HG03565 (cell line): ENCODE measurements around the gene PRKAR1B.

Source experiments
- ATAC-seq: cut with Tn5 transposase; IDR thresholded peaks from one replicate; pipeline ENCODE4 v1.9.1; 2021; ENCODE audit warnings: mild to moderate bottlenecking, moderate library complexity; ENCODE audit not compliant: unreplicated experiment

PRKAR1B gene

DNA sequence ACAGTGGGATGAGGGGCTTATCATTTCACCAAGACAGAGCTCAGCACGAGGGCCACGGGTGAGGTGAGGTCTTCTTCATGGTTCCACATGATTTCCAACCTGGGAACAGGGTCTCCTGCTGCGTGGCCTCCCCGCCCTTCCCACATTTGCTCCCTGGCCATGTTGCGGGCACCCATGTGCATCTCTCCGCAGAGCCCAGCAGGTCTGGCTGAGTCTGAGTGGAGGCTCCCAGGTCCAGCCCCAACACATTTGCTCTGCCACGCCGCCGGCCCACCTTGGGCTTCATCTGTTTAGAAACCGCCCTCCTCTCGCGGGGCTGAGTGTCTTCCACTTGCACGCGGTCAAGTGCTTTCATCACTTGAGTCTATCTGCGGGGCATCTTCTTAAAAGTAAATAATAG, 14.8 kb upstream of the PRKAR1B start:
- ATAC-seq: no peak

DNA sequence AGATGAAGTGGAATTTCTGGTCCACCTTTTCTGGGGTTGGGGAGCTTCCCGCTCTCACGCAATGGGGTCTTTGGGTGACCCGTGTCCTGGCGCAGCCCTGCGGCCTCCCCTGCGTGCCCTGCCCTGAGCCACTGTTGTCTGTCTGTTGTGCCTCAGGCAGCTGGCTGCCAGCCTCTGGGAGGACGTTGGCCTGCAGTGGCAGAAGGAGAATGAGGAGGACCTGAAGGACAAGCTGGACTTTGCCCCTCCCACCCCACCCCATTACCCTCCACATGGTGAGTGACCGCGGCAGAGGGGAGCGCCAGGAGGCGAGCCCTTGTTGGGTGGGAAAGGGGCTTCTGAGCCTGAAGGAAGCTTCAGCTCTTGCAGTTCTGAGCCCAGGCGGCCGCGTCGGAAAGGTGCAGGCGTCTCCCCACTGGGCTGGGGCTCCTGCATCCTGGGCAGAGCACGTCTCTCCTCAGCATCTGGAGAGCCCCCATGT, 14.2 kb upstream of the PRKAR1B start:
- ATAC-seq: no peak

DNA sequence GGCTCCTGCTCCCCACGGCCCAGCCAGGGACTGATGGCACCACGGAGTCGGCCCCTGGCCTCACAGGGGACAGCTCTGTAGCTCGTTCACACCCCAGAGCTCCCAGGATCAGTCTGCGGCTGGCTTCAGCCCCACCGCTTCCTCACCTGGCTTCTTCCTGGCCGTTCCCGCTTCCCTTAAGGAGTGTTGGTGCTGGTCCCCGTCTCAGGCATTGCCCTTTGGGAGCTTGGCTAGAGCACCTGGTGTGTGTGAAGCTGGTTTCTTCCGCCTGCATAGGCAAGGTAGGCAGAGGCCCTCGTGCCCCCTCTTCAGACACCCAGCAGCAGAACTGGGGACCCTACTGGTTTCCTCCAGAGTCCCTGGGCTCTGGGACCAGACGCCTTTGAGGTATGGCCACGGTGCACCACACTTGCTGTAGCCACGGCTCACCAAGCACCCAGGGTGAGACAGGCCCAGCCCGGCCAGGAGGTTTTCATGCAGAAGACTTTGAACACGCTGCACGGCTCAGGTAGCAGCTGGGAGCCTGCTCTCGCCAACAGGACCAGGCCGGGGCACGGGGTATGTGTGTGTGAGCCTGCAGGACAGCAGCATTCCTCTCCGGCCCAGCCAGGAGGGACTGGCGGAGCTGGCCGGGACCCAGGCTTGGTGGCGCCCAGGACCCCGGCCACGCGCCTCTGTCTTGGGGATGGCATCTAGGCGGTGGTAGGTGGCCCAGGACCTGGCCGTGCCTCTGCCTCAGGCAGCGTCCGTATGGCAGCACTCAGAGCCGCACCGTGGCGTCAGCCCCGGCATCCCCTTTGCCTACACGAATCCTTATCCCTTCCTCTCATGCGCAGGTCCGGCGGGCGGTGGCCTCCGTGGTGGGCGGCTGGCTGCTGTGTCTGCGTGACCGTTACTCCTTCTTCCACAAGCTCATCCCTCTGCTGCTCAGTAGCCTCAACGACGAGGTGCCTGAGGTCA, 13.2 kb upstream of the PRKAR1B start:
- ATAC-seq: no peak

DNA sequence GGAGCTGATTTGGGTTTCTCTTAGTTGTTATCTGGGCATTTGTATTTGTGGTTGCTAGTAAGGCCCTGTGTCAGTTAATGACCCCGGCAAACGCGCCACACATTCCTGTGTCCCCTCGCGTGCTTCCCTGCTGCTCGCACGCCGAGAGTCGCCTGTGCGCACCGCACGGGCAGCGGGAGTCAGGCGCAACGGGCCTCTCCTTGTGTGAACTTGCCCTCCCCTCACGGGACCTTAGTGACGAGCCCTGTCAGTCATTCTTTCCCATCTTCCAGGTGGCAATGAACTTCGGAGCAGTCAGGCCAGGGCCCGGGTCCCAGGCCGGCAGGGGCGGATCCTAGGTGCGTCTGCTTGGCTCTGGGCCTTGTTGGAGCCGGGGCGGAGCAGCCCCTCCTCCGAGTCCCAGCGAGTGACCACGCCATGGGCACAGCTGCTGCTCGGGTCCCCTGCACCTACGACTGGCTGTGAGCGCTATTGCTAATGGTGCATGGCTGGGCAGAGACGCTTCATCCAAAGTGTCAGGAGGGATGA, 12.4 kb upstream of the PRKAR1B start:
- no peak for ATAC-seq

DNA sequence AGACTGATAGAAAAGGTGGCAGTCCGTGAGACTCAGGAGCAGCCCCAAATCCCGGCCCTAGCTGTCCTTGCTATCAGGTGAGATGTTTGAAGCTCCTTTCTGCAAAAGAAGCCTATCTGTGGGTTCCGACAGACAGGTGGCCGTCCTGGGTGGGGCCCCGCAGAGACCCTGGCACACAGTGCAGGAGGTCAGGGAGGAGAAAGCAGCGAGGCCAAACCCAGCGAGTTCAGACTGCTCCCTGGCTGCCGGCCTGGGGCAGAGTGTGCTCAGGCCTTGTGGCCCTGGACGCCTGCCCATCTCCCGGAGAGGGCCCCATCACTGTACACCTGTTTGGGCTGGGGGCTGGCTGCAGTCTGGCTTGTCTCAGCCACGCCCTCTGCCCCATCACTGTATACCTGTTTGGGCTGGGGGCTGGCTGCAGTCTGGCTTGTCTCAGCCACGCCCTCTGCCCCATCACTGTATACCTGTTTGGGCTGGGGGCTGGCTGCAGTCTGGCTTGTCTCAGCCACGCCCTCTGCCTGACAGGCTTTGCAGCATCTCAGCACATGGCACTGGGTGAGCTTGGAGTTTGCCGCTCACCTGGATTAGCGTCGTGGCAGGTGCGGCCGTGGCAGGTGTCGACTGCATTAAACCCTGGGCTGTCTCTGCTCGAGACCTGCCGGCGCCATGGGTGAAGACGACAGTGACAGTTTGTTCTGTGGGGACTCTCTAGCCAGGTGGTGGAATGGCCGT, 11.8 kb upstream of the PRKAR1B start:
- ATAC-seq: no peak

DNA sequence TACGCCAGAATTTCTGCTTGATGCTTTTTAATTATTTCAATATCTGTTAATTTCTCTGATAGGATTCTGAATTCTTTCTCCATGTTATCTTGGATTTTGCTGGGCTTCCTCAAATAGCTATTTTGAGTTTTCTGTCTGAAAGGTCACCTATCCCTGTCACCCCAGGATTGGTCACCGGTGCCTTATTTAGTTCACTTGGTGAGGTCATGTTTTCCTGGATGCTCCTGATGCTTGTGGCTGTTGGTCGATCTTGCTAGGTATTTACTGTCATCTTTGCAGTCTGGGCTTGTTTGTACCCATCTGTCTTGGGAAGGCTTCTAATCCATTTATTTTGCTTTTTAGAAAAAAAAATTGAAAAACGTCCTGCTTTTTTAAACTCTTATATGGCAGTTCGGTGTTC, 11.2 kb upstream of the PRKAR1B start:
- no peak for ATAC-seq

DNA sequence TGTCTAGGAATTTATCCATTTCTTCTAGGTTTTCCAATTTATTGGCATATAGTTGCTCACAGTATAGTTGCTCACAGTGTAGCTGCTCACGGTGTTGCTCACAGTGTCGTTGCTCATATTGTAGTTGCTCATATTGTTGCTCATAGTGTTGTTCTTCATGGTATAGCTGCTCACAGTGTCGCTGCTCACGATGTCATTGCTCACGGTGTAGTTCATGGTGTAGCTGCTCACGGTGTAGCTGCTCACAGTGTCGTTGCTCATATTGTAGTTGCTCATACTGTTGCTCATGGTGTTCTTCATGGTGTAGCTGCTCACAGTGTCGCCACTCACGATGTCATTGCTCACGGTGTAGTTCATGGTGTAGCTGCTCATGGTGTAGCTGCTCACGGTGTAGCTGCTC, 7.7 kb upstream of the PRKAR1B start:
- no peak for ATAC-seq

DNA sequence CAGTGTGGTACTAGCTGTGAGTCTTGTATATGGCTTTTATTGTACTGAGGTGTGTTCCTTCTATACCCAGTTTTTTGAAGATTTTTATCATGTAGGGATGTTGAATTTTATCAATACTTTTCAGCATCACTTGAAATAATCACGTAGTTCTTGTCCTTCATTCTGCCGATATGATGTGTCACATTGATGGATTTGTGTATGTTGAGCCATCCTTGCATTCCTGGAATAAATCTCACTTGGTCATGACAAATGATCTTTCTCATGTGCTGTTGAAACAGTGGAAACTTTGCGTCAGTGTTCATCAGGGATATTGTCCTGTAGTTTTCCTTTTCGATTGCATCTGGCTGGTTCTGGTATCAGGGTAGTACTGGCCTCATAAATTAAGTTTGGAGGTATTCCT, 7.1 kb upstream of the PRKAR1B start:
- no peak for ATAC-seq

DNA sequence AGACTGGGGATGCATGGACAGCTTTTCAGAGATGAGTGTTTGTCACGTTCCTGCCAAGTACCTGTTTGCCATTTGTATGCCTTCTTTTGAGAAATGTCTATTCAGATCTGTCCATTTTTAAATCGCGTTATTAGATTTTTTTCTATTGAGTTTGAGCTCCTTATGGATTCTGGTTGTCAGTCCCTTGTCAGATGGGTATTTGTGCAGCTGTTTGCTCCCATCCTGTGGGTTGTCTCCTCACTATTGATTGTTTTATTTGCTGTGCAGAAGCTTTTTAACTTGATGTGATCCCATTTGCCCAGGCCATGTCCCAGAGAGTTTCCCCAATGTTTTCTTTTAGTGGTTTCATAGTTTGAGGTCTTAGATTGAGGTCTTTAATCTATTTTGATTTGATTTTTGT, 5.5 kb upstream of the PRKAR1B start:
- ATAC-seq: no peak

DNA sequence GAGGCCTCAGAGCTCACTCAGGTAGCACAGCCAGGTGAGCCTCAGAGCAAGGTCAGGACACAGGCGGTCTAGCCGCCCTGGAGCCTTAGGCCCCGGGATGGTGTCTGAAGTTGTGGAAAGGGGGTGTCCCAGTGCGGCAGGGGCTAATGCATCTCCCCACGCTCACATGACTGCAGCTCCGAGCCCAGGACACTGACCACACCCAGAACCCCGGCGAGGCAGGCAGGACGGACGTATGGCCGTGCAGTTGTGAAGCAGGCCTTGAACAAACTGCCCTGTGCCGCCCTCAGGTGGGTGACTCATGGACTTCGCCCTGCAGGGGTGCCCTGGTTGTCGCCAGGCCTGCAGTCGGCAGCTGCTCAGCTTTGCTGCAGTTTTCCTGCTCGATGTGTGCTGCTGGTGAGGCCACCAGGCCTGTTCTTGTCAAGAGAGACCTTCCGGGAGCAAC, 5.0 kb upstream of the PRKAR1B start:
- no peak for ATAC-seq

DNA sequence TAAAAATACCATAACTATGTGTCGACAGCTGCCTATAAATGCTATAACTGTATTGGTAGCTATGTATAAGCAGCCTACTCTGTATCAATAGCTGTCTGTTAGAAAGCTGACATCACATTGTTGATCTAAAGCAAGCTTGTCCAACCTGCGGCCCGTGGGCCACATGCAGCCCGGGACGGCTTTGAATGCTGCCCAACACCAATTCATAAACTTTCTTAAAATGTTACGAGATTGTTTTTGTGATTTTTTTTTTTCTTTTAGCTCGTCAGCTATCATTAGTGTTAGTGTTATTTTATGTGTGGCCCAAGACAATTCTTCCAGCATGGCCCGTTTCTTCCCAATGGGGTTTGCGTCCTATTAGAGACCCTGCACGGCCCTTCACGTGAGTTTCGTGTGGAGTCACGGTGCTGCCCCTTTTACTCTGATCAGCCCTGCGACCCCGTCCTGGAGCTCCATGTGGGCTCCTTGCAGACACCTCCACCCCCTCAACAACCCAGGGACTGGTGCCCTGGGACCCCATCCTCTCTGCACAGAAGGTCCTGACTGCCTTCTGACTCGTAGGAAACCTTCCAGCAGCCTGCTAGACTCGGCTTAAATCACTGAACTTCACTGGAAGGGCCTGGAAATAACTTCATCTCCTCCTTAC, 4.5 kb upstream of the PRKAR1B start:
- ATAC-seq: no peak

DNA sequence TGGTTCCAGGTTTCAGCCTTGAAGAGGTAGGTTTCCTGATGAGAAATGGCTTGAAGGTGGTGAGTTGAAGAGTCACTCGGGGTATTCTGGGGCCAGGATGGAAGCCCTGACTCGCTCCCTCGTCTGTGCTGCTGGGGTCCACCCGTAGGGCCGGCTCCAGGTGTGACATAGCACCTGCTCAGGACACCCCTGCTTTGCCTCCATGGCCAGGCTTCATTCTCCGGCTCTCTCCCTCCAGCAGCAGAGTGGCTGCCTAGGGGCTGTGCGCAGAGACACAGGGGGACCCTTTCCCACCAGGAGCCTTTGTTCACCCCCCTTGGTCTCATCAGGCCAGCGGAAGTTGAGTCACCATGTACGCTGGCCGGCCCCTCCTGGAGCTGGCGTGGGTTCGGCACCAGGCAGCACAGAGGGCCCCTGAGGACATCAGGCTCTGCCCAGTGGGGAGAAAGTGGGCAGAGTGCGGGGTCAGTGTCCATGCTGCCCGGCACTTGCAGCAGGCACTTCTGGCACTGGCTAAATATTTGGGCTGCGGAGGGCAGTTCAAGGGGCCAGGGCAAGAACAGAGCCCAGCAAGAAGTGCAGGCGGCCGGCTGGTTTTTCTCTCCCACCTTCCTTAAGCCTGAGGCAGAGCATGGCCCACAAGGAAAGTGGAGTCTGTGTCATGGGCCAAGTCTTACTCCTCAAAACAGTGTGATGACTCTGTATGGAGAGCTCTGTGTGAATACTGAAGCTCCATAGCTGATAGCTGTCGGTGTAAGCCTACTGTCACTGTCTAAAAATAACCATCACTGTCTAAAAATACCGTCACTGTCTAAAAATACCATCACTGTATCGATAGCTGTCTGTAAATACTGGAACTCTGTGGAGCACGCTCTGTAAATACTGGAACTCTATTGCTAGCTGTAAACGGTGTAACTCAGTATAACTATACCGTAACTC, 3.7 kb upstream of the PRKAR1B start:
- ATAC-seq: no peak

DNA sequence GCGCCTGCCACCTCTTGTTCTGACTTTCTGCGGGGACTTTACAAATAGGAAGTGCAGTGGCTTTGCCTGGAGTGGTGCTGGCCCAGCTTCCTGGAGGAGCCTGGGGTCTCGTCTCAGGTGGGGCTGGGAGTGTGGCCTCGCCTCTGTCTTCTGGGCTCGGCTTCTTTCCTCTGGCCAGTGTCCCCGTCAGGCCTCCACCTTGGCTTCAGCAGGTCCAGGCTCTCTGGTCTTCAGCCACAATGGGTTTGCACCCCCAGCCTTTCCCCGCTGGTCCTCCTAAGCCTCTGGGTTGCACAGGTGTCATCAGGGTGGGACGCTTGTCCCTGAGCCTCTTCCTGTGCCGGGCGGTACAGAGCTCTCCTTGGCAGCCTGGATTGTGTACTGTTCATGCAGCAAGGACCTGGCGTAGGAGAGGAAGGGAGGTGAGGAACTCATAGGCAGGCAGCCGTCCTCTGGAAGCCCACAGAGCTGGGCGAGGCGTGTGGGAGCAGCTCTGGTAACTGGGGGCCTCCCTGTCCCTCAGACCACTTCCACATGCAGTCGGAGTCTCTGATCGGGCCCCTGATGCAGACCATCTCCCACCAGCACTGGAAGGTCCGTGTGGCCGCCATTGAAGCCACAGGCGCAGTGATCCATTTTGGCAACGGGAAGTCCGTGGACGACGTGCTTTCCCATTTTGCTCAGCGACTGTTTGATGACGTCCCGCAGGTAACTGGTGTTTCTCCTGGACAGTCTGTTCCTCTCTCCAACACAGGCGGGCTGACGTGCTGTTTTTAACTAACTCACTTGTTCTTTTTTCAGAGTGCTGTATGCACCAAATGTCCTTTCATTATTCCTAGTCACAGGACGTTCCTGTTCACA, 2.3 kb upstream of the PRKAR1B start:
- no peak for ATAC-seq

DNA sequence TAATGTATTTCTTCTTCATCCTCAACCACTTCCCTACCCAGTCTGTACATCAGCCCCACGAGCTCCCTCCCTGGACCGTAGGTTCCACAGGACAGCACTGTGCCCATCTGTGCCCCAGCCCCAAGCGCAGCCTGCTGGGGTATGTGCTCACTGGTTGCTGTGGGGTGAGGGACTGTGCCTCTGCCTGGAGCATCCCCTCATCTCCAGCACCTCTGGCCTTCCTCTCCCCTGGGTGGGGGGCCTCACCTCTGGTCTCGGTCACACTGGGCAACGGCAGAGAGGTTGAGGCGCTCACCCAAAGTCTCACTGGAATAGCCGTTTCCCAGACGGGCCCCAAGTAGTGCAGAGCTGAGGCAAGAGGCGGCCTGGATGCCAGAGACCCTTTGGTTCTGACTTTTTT, 1.5 kb upstream of the PRKAR1B start:
- no peak for ATAC-seq

DNA sequence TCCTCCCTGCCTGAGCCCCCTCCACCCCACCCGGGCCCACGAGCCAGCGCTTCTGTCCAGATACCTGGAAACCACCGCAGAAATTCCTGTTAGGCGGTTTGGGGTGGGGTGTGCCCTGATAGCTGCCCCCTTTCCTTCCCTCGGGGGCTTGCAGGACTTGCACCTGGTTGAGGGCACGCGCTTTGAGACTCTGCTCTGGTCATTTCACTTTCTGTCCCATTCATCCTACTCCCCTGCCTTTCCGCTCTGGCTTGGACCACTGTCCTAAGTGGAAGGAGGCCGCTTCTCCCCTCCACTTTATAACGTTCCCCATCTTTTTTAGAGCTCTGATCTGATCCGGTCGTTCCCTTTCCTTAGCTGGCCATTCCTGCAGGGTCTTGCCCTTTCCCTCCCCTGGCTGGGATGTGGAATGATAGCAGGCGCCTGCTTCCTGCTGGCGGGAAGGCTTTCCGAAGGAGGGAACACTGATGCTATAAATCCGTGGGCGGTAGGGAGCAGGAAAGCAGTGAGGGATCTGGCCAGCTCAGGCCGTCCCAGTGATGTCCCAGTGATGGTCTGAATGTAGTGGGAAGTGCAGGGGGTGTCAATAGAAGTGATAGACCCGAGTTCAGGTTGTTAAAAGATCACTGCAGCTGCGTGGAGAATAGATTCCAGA, 852 bp upstream of the PRKAR1B start:
- no peak for ATAC-seq

DNA sequence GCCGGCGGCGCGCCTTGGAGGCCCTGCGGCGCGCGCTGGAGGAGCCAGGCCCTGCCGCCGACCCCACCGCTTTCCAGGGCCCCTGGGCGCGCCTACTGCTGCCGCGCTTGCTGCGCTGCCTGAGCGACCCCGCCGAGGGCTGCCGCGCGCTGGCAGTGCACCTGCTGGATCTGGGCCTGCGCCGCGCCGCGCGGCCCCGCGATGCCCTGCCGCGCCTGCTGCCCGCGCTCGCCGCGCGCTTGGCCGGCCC, 302 bp downstream of the PRKAR1B start:
- no peak for ATAC-seq

DNA sequence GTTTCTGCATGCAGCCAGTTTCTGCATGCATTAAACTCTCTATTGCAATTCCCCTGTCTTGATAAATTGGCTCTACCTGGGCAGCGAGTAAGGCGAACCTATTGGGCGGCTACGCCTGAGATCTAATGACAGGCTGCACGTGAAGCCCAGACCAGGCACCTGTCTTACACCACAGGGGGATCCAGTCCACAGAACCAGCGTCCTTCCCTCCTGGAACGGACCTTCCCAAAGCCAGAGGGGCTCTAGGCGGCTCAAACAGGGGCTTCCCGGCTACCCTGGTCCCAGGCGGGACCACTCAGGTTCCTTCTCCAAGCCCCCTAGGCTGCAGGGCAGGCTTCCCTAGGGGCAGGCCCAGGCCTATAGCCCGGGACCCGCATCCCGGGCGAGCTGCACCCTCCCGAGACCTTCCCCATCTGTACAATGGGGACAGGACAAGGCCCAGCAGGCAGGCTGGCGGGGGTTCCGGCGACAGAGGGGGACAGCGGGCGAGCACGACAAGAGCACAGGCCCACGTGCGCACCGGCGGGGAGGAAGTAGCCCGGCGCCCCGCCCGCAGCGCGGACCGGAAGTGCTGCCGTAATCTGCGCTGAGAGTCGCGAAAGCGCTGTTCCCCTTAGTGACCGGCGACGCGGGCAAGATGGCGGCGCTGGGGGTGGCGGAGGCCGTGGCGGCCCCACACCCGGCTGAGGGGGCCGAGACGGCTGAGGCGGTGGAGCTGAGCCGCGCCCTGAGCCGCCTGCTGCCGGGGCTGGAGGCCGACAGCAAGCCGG, 812 bp downstream of the PRKAR1B start, which contains the start of gene DNAAF5:
TSS of gene DNAAF5 (plus strand) at position 616 of the 770 bp plus-strand sequence. CDS start at position 638, 22 bp downstream.
- peak; percentile 92 for ATAC-seq
